HUES48 (cell line): ENCODE results near the gene RFTN1.

Experiments
- H3K27ac ChIP-seq: one replicate; pipeline ENCODE4 v1.7.0; 2013; ENCODE audit warnings: low read depth, low read length, inconsistent platforms
- H3K27me3 ChIP-seq: 2 replicates; pipeline ENCODE4 v1.6.1; 2013; ENCODE audit warnings: mild to moderate bottlenecking, low read length; ENCODE audit not compliant: control insufficient read depth, insufficient read depth
- H3K36me3 ChIP-seq: 2 replicates; pipeline ENCODE4 v1.6.1; 2013; ENCODE audit warnings: low read length; ENCODE audit not compliant: control insufficient read depth, insufficient read depth
- H3K4me1 ChIP-seq: 2 replicates; pipeline ENCODE4 v1.6.1; 2013; ENCODE audit warnings: mild to moderate bottlenecking, low read length; ENCODE audit not compliant: control insufficient read depth, insufficient read depth
- H3K4me3 ChIP-seq: 2 replicates; pipeline ENCODE4 v1.5.1; 2013; ENCODE audit warnings: mild to moderate bottlenecking, low read depth, low read length
- H3K9ac ChIP-seq: 2 replicates; pipeline ENCODE4 v1.6.1; 2013; ENCODE audit warnings: mild to moderate bottlenecking, low read depth, low read length, moderate library complexity
- H3K9me3 ChIP-seq: 2 replicates; pipeline ENCODE4 v1.6.1; 2013; ENCODE audit warnings: low read length; ENCODE audit not compliant: control insufficient read depth, insufficient read depth

The RFTN1 gene

DNA sequence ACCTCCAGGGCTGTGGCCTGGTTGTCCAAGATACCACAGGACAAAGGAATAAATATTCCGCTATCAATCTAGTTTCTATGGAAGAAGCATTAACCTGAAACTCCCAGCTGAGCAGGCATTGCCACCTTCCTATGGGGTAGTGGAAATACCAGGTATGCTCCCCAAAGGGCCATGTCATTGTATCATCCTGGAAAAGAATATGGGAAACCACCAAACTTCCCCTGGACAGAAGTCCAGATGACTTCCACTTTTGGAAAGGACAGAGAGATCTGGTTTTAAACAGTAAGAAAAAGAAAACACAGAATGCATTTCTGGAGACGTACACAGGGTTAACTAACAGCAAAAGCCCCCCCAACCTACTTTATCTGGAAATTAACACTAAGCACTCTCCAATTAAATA is 100.2 kb downstream of the RFTN1 start:
- Histone ChIP-seq H3K27ac (no peak overlapping the region), H3K27me3 (no peaks in the 10 kb centered on the region), H3K9ac (no peak overlapping the region), H3K4me1 (no peaks in the 10 kb centered on the region; the same call in 1 of the 2 replicates), H3K36me3 (no peaks in the 10 kb centered on the region), H3K9me3 (no peaks in the 10 kb centered on the region), H3K4me3 (no peak overlapping the region)

DNA sequence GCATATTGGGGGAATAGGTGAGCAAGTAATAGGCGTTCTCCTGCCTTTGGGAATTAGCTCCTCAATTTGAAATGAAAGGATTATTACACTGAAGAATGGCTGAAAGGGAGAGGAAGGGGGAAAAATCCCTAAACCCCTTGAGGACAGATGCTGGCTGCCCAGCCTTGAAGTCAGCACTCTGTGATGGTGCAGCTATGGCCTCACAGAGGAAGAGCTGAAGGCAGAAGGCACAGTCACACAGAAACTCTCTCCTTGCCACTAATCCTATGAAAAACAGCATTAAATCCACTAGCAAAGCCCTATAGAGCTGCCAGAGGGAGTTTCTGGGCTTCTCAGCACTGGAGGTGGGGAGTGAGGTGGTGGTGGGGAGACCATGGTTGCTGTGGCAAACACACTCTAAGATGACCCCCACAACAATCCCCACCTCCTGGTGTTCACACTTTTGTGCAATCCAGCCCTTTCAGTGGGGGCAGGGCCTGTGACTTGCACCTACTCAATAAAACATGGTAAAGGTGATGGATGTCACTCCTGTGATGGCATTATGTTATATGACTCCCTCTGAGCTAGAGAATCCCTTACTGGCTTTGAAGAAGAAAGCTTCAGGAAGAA is 101.2 kb downstream of the RFTN1 start:
- Histone ChIP-seq H3K4me1 (peaks cover 8% of the 10 kb centered on the region), H3K4me3 (no peak overlapping the region), H3K9ac (no peak overlapping the region), H3K9me3 (no peaks in the 10 kb centered on the region), H3K27me3 (no peaks in the 10 kb centered on the region), H3K36me3 (no peaks in the 10 kb centered on the region), H3K27ac (no peak overlapping the region)

DNA sequence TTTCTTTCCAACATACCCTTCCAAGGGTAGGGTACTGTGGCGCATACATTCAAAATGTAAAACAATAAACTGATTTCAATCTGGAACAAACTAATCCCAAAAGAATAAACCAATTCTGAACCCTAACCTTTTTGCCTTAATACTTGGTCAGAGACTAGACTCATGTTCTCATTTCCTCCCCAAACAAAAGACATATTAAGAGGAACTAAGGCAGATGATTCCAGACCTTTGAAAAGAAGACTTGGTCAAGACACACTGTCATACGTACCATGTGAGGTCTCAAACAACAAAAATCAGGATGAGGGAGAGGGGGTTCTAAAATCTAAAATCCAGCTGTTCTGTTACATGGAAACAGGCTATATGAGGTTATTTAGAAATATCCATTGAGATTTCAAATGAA is 102.1 kb downstream of the RFTN1 start:
- Histone ChIP-seq H3K9ac (no peak overlapping the region), H3K9me3 (no peaks in the 10 kb centered on the region), H3K27me3 (no peaks in the 10 kb centered on the region), H3K36me3 (no peaks in the 10 kb centered on the region), H3K4me1 (peaks cover 9% of the 10 kb centered on the region), H3K4me3 (no peak overlapping the region), H3K27ac (no peak overlapping the region)

DNA sequence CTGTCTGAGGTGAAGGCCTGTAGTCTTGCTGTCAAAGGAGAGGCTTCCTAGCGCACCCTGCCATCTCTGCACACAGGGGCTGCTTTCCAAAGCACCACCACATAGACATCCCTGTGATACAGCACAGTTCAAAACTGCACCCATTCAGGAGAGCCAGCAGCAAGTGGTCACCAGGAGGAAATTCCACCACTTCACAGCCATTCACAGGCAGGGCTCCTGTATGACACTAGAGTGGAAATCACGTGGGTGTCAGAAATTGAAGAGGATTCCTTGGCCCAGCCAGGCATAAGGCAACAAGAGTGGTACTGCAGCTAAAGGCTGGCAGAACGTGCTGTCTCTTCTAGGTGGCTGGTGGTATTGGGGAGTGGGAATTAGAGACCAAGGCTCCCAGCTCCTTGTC is 102.8 kb downstream of the RFTN1 start:
- Histone ChIP-seq H3K4me1 (peaks cover 9% of the 10 kb centered on the region), H3K36me3 (no peaks in the 10 kb centered on the region), H3K27me3 (no peaks in the 10 kb centered on the region), H3K4me3 (no peak overlapping the region), H3K9me3 (no peaks in the 10 kb centered on the region), H3K27ac (no peak overlapping the region), H3K9ac (no peak overlapping the region)

- Histone ChIP-seq H3K27me3 (no peaks in the 10 kb centered on the region), H3K4me3 (no peak overlapping the region), H3K36me3 (no peaks in the 10 kb centered on the region), H3K9ac (no peak overlapping the region), H3K27ac (no peak overlapping the region), H3K4me1 (peaks cover 9% of the 10 kb centered on the region), H3K9me3 (no peaks in the 10 kb centered on the region)
These were observed 104.5 kb downstream of the RFTN1 start for GRCh38 chr3:16409032-16409431.

GRCh38 chr3:16407366-16407765 is 106.1 kb downstream of the RFTN1 start:
- H3K9me3 ChIP-seq = no peaks in the 10 kb centered on the region
- H3K36me3 ChIP-seq = no peaks in the 10 kb centered on the region
- H3K4me3 ChIP-seq = no peak overlapping the region
- peaks cover 9% of the 10 kb centered on the region for H3K4me1 ChIP-seq
- H3K27ac ChIP-seq = no peak overlapping the region
- no peak overlapping the region for H3K9ac ChIP-seq
- H3K27me3 ChIP-seq = no peaks in the 10 kb centered on the region

GRCh38 chr3:16406579-16406978 is 106.9 kb downstream of the RFTN1 start:
- H3K27ac ChIP-seq = no peak overlapping the region
- peaks cover 9% of the 10 kb centered on the region for H3K4me1 ChIP-seq
- H3K9ac ChIP-seq = no peak overlapping the region
- no peaks in the 10 kb centered on the region for H3K36me3 ChIP-seq
- H3K27me3 ChIP-seq = no peaks in the 10 kb centered on the region
- H3K9me3 ChIP-seq = no peaks in the 10 kb centered on the region
- H3K4me3 ChIP-seq = no peak overlapping the region

DNA sequence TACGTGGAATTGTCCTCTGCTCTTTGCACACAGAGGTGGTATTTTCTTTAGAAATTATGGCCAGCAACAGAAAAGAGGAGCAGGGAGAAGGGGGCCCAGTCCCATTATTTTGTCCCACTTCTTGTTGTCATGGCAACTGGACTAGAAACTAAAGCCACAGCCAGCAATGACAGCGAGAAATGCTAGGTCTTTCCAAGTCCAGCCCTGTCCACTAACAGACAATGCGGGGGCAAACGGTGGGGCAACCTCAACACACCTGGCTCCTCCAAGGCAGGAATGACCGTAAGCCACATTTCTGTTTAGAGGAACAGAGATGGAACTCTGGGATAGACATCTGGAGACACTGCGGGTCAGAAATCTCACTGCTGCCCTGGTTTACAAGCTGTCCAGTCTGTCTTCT is 107.3 kb downstream of the RFTN1 start:
- H3K9me3 ChIP-seq = no peaks in the 10 kb centered on the region
- H3K4me3 ChIP-seq = no peak overlapping the region
- H3K9ac ChIP-seq = no peak overlapping the region
- H3K36me3 ChIP-seq = no peaks in the 10 kb centered on the region
- H3K4me1 ChIP-seq = peaks cover 9% of the 10 kb centered on the region
- H3K27me3 ChIP-seq = no peaks in the 10 kb centered on the region
- no peak overlapping the region for H3K27ac ChIP-seq

DNA sequence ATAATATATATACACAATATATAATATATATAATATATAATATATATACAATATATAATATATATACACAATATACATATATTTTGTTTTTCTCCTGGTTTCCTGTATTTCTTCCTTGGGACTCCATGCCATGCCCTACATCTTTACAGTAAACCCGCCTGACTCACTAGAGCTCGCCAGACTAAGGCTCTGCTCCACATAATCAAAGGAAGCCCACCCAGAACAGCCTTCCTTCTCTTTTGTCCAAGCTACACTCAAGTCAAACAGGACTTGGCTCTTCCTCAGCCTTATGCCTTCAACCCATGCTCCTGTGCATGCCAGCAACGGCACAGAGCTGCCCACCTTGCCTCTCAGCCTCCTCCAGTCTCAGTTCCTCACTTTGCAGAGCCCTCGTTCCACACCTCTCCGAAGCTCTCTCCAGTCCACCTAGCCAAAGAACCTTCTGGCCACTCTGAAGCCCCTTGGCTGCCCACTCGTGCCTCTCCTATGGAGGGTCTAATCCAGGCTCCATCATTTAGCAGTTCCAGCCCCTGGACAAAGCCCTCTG is 109.1 kb downstream of the RFTN1 start:
- H3K9ac ChIP-seq = no peak overlapping the region
- peaks cover 11% of the 10 kb centered on the region for H3K4me1 ChIP-seq
- no peak overlapping the region for H3K4me3 ChIP-seq
- no peaks in the 10 kb centered on the region for H3K36me3 ChIP-seq
- H3K27me3 ChIP-seq = no peaks in the 10 kb centered on the region
- no peak overlapping the region for H3K27ac ChIP-seq
- no peaks in the 10 kb centered on the region for H3K9me3 ChIP-seq

- H3K9ac ChIP-seq = no peak overlapping the region
- no peak overlapping the region for H3K4me3 ChIP-seq
- H3K27ac ChIP-seq = no peak overlapping the region
- no peaks in the 10 kb centered on the region for H3K27me3 ChIP-seq
- H3K9me3 ChIP-seq = no peaks in the 10 kb centered on the region
- no peaks in the 10 kb centered on the region for H3K36me3 ChIP-seq
- H3K4me1 ChIP-seq = peaks cover 6% of the 10 kb centered on the region
These were observed 111.0 kb downstream of the RFTN1 start for GRCh38 chr3:16402451-16402850.

DNA sequence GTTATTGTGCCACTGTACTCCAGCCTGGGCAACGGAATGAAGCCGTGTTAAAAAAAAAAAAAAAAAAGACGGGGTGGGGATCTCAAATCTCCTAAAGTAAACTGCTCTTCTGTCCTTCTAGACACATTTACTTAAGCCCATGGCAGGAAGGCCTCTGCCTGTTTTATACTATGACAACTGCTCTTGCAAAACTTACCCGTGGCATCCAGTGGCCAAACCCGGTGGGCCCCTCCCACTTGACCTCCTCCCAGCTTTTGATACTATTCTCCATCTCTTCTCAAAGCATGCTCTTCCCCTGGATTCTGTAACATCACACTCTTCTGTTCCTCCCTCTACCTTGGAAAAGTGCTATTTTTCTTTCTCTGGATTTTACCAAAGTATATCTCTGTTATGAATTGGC is 112.2 kb downstream of the RFTN1 start:
- Histone ChIP-seq H3K9ac (no peak overlapping the region), H3K36me3 (no peaks in the 10 kb centered on the region), H3K4me3 (no peak overlapping the region), H3K27me3 (no peaks in the 10 kb centered on the region), H3K4me1 (peaks cover 3% of the 10 kb centered on the region), H3K27ac (no peak overlapping the region), H3K9me3 (no peaks in the 10 kb centered on the region)
